NCI-H187 treated with DMSO at 0.1 percent for 48 hours (cell line): ENCODE measurements around the gene ANKS1B.

ENCODE experiments used
- DNase-seq: peaks from one replicate; lab custom pipeline; 2025; lab: John Stamatoyannopoulos, UW

Gene ANKS1B

GRCh38 chr12:98733667-98734350 lies 1250.9 kb downstream of the ANKS1B start:
- DNase-seq, result no peak

- no peak for DNase-seq
Measured at GRCh38 chr12:98730412-98730811, 1254.3 kb downstream of the ANKS1B start.

DNA sequence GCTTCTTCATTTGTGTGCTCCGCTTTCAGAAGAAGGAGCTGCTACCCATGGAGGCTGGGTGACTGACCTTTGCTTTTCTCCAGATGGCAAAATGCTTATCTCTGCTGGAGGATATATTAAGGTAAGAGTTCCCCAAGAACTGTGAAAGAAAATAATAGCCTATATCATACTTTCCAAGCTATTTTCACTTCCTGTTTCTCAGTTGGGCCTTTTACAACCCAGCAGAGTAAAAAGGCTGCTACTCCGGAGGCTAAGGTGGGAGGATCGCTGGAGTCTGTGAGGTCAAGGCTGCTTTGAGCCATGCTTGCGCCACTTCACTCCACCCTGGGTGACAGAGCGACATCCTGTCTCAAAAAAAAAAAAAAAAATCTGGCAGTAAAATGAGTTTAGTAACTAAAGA lies 1257.5 kb downstream of the ANKS1B start:
- no peak for DNase-seq

DNA sequence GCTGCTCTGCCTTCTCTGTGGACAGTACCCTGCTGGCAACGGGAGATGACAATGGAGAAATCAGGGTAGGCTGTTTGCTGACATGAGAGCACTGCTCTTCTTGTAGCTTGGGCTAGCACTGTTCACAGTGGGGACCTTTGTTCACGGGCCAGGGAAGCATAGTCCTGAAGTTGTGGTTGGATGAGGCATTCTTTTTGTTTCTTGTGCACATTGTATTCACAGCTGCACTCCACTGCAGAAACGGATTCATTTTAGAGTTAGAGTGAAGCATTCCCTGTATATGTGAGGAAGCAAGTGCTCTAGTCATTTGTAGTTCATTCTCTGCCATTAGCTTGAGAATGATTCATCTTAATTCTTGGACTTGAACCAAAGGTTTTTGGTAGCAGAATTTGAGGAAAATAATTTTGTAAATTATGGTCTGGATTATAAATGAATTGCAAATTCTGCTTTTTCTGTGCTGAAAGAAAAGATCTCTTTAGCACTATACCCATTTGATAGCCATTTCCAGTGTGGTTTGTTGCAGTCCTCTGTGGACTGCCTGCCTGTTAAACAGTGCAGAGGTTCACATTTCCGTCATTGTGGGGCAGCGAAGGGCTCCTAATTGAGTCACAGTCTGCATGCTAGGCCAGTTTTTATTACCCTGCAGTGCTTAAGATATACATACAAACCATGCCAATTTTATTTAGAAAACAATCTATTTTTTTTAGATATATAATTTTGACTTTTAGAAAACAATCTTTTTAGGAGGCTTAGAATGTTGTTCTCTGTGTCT lies 1259.1 kb downstream of the ANKS1B start:
- DNase-seq, result no peak

- DNase-seq, result no peak
Measured at GRCh38 chr12:98724384-98725155, 1260.2 kb downstream of the ANKS1B start.

DNA sequence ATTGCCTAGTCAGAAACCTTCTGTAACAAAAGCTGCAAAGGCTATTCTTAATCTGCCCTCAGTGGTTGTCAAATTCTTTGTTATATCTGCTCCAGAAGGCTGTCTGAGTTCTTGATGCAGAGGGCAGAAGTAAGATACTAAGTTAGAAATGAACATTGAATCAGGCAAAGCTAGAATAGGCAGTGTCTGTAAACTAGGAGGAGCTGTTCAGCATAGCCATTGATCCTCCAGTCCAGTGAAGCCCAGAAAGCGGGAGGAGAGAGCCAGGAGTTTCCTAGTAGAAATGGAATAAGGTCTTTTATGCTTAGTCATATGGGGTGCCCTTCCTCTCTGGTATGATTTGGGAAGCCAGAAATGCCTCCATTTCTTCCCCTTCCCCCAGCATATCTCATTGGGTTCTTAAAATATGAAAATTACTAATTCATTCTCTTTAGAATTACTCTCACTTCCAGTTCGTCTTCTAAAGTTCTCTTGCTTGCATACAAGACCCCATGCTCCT lies 1263.5 kb downstream of the ANKS1B start:
- DNase-seq, result no peak

DNA sequence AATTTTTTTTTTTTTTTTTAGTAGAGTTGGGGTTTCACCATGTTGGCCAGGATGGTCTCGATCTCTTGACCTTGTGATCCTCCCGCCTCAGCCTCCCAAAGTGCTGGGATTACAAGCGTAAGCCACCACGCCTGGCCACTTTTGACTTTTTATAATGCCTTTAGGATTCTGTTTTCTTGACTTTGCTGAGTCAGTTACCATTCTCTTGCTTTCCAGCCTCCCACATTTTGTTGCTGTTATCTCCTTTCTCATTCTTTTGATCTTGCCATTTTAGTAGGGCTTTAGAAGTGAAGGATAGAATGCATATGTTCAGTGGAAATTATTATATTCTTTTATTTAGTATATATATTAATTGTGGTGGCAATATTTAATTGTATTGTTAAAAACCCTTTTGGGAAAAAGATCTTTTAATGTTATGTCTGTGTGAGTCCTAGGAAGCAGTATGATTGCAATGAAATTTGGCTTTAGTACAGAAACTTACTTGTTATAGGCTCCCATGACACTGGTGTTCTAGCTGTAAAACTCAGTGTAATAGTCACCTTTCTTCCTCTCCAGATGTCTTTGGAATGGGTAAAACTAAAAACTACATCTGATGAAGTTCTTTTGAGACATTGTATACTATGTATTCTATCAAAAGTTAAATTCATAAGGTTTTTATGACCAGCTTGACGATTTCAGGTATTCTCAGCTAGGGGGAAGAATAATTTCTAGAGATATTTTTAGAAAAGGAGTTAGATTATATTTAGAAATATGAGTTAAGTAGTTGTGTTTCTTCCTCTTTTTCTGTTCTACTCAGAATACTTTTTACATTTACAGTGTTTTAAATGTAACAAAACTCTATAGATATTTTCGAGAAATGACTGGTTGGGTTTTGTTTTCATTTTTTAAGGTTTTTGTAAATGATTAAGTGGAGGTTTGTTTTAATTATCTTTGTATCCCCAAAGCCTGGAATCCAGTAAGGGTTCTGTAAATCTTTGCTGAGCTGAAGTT lies 1264.9 kb downstream of the ANKS1B start:
- no peak for DNase-seq

DNA sequence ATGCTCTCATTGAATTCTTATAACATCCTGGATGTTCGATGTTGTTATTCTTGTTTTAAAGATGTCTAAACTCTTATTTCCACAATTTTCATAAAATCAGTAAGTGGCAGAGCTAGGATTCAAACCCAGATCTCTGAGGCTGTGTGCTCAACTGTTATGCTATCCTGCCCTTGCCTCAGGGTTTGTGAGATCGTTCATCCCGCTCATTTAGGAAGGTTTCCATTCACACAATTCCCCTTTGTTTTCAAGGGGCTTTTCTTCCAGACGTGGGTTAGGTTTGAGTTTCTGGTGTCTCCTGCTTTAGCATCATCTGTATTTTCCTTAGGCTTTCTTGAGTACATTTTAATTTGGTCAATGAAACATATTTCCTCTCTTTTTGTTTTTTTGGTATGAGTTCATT lies 1270.3 kb downstream of the ANKS1B start:
- no peak for DNase-seq

GRCh38 chr12:98709022-98709421 lies 1275.7 kb downstream of the ANKS1B start:
- no peak for DNase-seq

DNA sequence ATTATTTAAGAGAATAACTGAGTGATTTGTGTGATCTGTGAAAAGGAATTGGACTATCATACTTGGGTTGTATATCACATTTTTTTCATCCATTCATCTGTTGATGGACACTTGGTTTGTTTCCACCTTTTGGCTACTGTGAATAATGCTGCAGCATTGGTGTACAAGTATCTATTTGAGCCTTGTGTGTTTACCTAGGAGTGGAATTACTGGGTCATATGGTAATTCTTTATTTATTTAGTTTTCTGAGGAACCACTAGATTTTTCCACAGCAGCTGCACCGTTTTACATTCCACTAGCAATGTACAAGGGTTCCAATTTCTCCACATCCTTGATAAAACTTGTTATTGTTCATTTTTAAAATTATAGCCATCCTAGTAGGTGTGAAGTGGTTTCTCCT lies 1283.6 kb downstream of the ANKS1B start:
- DNase-seq, result no peak

GRCh38 chr12:98699586-98699985 lies 1285.2 kb downstream of the ANKS1B start:
- DNase-seq, result no peak

GRCh38 chr12:98698603-98699463 lies 1285.9 kb downstream of the ANKS1B start:
- DNase-seq, result peak; percentile 33

GRCh38 chr12:98697209-98697608 lies 1287.5 kb downstream of the ANKS1B start:
- DNase-seq, result no peak

DNA sequence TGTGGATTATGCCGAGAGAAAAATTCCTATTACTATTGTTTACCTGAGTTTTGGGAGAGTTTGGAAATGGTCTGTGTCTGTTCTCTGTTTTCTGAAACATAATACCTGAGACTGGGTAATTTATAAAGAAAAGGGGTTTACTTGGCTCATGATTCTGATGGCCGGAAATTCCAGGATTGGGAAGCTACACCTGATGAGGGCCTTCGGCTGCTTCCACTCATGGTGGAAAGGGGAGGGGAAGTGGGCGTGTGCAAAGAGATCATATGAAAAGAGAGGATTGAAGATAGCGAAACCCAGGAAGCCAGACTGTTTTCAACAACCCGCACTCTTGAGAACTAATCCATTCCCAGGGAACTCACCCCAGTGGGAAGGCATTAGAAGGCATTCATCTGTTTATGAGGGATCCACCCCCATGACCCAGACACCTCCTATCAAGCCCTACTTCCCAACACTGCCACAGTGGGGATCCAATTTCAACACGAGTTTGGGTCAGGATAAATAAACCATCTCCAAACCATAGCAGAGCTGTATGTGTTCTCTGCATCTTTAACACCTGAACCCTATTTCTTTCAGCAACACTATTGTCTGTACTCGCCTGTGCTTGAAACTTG lies 1288.6 kb downstream of the ANKS1B start:
- no peak for DNase-seq

DNA sequence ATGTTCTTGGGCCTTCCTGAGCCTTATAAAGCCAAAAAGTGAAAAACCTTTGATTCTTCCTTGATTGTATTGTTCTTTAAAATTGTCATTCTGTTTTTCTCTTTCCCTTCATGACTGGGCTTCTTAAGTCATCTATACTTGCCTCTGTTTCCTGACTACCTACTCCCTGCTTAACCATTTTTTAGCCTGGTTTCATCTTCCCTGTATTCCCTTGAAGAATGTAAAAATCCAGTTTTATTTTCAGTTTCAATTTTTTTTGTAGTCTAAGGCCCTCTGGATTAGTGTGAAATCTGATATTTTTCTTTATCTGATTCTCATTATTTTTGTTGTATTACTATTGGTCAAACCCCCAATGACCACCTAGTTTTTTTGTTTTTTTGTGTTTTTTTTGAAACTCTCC lies 1293.4 kb downstream of the ANKS1B start:
- no peak for DNase-seq

DNA sequence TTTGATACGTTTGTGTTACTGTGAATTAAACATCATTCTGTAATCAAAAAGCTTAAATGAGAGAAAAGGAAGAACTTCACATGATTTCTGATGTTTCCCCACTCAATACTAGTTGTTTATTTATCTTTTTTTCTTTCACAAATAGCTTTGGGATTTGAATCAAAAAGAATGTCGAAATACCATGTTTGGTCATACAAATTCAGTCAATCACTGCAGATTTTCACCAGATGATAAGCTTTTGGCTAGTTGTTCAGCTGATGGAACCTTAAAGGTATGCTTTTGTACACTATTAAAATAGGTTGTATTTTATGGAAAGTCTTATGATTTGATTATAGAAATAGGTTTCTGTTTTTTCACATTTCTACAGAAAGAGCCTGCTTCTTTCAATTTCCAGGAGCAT lies 1298.1 kb downstream of the ANKS1B start:
- no peak for DNase-seq
